ENCODE measurements around the gene KRT4.
A peak's percentile ranks its signal among the peaks of the same experiment; 100 is the strongest.

KRT4 gene

DNA sequence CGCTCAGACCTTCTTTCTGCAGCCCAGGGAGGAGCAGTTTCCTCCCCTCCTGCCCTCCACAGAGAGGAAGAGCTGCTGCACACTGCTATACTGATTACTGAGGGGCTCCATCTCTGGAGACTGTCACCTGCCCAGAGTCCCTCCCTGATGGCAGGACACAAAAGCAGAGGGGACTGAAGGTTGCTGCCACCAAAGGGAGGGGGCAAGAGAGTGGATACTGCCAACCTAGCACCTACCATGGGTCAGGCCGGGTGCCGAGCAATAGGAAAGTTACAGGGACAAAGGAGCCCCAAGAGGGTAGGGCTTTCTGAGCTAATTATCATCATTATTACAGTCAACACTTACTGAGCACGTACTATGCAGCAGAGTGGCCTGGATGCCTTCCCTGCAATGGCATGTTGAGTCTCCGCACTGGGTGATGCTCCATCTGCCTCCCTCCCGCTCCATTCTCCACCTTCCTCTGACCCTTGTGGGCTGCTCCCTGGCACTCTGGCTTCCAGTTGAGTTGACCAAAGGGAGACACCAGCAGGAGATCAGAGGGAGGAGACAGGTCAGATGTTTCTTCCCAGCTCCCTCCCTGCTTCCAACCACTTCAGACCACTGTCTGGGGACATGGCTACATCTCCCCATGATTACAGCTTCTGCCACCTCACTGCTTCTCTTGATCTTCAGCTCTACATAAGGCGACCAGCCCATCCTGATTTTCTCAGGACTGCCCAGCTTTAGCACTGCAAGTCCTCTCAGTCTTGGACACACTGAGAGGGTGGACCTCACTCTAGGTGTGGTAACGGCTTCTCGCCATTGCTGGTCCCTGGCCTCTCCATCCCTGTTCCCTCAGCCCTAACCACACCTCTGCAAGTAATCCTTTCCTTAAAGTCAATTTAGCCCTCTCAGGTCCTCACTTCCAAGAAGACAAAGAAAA is 22.8 kb upstream of the KRT4 start:
- no peak for DNase-seq

DNA sequence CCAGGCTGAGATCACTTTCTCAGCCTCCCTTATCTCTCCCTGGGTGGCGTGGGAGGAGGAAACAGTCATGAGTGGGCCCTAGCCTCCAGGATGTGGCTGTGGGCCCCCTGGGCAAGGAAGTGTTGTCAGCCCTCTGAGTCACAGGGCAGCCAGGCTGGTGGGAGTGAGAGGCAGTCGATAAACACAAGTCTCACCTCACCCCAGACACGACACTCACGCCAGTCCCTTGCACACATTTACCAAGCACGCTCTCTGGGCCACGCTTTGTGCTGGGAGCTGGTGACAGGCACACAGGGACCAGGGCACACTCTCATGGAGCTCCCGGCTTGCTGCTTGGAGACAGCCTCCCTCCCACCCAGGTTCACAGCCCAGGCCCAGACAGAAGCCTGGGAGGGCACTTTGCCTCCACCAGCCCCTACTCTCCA is 22.1 kb upstream of the KRT4 start:
- DNase-seq = peak; percentile 79

DNA sequence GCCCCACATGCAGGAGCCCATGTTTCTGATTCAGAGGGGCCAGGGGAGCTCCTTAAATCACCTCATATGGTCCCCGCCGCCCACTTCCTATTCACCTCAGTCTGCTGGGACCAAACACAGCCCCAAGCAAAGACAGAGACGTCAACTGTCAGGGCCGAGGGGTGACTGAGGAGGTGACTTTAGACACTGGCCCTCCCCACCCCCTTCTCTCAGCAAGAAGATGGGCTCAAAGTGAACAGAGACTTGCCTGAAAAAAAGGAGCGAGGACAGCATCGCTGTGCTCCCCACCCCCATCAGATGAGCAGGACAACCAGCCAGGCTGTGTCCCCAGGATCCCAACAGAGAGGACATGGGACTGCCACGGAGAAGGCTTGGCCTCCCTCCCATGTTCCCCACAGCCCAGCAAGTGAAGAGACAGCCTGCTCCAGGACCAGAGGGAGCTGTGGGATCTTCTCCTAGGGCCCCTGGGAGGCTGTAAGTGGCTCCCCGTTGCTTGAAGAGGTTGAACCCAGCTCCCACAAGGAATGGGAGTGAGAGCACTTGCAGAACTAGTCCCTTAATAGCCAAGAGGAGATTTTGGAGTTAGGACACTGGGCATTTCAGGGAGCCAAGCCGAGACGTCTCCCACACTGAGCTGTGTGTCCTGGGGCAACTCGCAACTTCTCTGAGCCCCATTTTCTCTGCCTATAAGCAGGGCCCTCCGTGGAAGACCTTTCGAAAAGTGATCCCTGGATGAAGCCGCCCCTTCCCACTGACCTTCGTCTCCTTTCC is 21.5 kb upstream of the KRT4 start:
- peak; percentile 18 for DNase-seq

DNA sequence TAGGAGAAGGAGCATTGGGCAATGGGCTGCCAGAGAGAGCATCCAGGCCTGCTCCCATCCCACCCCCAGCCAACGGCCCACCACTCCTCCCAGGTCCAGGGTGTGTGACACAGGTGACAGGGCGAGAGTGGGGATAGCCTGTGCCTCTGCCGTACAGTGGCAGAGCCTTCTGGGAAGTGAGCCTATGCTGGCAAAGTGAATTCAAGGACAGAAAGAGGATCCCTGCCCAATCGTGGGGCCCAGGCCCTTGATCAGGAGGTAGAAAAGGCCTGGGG is 20.7 kb upstream of the KRT4 start:
- no peak for DNase-seq

DNA sequence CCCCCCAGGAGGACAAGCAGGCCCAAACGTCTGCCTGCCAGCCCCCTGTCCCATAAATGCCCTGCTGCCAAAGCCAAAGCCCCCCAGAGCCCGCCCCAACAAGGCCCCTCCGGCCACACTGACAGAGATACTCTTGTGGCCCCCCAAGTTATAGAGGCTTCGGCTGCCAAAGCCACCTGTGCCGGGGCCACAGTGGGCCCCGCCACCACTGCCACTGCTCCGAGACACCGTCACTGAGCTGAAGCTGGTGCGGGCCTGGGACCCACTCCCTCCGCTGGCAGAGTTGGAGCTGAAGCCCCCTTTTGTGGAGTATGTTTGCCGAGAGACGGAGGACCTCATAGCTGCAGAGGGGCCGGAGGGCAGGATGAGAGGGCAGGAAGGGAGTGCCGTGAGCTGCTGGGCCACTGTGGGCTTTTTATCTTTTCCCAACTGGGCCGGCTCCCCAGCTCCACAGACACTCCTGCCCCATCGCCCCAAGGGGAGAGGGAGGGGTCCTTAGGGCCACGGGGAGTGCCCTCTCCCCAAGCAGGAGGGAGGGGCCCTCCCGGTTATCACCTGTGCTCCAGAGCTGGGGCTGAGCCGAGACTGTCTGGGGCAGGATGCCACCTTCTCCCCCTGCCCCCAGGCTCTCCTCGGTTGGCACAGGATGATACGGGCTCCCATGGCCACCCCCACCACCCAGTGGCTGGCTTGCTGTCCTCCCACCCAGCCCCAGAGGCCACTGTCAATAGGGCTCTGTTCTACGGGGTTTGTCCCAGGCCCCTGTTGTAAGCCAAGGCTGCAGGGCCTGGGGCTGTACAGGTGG is 20.2 kb upstream of the KRT4 start, which contains the start of gene KRT79:
KRT79 (minus strand) TSS at position 390 of the 805 bp plus-strand sequence; CDS start at position 339, 51 bp downstream.
- DNase-seq = no peak

DNA sequence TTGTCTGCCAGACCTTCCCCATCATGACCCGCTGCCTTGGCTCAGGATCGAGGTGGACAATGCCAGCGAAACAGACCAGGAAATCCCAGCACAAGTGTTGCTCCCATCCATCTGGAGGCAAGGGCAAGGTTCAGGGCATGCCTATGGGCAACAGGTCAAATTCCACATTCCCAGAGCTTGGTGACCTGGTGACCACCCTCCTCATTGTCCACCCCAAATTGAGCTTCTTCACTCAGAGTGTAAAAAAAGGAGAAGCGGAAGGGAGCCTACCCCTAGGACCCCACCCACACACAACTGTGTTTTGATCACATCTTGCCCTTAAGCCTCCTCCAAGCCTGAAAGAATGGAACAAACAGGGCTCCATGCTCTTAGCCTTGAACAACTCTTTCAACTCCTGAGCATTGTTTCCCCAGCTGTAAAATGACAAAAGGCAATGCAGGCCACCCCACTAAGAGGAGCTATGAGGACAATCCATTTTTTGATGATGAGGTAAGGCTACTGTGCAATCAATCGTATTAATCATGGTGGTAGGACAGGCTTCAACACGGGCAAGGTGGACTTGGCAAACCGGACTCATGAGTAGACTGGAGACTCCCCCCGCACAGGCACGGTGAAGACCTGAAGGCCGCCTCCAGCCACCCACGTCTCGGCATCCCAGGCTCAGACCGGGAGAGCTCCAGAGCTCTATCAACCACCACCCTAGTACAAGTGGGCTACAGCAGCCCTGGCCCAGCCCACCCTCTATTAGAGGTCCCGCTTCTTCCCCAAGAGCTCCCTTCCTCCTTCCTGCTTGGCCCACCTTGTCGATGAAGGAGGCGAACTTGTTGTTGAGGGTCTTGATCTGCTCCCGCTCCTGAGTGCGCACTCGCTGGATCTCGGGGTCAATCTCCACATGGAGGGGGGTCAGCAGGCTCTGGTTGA is 19.3 kb upstream of the KRT4 start:
- DNase-seq = no peak

DNA sequence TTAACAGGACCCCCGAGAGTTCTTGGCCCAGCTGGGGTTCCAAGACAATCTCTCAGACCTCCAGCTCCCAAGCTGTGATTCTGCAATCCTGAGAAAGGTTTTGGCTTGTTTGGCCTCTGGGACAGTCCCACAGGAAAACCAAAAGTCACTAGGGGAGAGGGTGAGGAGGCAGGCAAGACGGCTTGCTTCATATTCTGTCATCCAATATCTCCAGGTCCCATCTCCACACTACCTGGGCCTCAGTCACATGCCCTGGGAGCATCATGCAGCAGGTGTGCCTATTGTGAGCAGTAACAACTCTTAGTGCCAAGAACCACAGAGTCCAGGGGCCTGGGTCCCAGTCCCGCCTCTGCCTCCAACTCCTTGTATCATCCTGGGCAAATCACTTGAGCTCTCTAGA is 18.5 kb upstream of the KRT4 start:
- DNase-seq = no peak

DNA sequence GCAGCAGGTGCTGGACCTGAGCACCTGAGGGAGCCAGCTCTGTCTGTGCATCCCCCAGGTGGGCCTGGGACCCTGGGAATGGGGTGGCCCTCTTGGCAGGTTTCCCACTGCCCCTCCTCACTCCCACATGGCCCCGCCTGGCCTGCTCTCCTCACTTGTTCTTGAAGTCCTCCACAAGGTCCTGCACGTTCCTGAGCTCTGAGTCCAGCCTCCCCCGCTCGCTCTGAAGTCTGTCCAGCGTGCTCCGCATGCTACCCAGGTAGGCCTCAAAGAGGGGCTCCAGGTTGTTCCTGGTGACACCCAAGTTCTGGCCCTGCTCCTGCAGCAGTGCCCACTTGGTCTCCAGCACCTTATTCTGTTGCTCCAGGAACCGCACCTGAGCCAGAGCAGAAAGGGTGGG is 17.3 kb upstream of the KRT4 start:
- DNase-seq = no peak

DNA sequence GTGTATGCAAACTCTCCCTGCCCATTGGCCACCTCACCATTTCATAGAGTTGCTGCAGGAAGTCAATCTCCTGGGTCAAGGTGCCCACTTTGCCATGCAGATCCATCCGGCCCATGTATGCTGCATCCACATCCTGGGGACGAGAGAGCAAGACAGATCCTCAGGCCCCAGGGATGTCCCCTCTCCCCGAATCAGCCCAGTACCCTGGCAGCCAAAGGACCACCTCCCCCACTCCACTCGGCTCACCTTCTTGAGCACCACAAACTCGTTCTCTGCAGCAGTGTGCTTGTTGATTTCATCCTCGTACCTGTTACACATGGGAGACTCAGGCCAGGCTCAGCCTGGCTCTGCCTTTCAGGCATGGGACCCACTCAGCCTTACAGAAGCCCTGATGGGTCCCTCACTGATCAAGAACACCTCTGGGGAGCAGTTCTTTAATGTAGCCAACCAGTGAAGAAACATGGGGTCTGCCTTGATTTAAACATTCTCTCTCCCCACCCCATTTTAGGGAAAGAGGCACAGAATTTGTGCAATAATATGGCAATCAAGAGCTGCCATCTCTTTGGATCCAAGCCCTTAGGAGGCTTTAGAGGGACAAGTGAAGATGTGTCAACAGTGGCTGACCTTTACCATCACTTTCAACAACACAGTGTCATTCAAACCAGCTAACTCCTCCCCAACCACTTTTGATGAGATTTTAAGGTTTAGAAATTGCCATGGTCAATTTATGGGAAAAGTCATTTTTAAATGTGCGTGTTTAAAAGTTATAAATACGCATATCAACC is 16.3 kb upstream of the KRT4 start:
- no peak for DNase-seq

DNA sequence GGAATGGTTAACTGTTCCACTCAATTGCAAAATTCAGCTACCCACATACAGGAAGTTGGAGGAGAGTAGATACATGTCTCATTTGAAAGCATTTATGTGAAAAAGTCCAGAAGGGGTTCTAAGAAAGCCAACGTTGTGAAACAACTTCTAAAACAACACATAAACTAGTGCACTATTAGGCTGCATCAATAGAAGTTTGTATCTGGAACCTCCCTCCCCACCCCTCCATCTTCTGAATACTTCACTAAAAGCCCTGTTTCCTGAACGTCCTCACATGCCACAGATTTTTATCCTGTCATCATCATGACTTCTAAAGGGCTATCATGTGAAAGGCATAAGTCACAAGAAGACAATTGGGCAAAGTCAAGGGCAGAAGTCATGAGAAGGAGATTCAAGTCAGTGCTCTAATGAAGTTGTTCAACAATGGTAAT is 14.7 kb upstream of the KRT4 start:
- no peak for DNase-seq

DNA sequence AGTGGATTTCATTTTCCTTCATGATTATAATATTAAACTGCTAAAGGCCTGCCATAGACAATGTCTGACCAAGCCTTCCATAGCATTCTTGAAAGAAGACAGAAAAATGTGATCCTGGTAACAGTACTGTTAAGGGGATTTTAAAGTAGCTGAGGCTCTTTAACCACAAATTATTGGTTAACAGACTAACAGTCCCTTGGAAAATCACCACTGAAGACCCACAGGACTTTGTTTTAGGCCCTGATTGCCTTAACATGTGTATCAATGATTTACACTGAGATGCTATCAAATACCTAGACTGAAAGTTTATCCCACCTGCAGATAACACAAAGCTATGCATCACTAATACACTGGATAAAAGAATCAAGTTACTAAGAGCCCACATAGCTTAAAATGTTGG is 14.2 kb upstream of the KRT4 start:
- no peak for DNase-seq

DNA sequence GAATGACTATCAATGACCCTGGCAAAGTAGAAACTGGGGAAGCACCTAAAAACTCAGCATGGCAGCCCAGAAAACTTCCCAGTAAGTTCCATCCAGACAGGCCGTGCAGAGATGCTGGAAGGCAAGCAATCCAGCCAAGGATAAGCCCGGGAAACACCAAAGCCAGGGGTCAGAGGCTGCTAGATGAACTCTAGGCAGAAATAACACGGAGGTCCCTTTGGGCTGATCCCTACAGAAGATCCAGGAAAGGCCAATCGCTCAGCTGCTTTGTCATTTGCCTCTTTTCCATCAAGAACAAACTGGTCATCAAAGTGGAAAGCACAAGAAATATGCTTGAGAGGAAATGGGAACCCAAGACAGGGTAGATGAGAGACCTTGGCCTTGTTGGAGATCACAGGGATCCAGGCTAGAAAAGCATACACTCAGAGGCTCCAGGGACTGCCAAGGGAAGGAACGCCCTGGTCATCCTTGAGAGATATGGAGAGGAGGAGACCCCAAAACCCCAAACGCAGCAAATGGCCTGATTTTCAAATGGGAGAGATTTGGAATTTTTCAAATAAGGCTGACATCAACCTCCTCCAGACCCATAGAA is 13.7 kb upstream of the KRT4 start:
- DNase-seq = no peak

DNA sequence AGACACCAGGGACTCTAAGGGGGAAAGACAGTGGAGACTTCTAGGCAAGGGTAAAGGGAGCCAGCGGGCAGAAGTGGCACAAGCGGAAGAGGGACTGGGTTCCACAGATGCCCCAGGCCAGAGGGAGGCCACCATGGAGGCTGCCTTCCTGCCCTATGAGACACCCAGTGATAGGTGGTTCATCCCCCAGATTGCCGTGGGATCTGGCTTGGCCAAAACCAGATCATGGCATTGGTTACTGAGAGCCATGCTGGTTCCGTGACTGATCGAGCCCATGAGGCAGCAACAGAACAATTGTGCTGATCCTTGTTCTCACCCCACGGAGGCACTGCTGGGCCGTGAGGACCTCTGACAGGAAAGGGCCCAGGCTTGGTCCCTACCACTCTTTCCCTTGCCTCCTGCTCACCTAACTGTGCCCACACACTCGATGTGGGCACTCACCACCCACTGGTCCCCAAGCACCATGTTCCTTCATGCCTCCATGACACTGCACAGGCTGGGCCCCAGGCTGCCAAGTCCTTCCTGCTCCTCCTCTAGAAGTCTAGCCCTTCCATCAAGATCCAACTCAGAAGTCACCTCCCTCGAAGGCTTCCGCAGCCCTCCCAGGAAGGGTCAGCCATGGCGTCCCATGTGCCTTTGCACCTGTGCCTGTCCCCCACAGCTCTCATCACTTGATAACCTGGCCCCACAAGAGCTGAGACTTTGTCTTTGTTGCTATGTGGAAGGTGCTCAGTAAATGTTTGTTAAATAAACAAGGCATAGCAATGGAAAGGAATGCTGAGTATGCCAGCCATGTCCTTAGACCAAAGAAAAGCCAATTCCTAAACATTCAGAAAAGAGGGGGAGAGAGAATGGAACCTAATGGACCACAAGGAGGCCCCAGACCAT is 12.9 kb upstream of the KRT4 start:
- DNase-seq = no peak

DNA sequence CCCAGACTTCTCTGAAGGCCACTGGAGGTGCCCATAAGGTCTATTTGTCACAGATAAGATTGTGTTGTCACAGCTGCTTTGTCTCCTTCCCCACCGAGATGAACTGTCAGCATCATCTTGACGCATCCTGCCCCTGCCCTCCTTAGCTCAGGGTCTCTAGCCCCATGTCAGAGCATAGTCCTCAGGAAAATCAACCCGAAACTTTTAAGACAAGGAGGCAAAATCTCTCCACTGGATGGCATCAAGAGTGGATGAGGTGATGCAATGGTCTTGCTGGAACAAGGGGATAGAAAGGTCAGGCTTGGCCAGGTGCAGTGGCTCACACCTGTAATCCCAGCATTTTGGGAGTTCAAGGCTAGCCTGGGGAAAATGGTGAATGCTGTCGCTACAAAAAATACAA is 12.0 kb upstream of the KRT4 start:
- no peak for DNase-seq

DNA sequence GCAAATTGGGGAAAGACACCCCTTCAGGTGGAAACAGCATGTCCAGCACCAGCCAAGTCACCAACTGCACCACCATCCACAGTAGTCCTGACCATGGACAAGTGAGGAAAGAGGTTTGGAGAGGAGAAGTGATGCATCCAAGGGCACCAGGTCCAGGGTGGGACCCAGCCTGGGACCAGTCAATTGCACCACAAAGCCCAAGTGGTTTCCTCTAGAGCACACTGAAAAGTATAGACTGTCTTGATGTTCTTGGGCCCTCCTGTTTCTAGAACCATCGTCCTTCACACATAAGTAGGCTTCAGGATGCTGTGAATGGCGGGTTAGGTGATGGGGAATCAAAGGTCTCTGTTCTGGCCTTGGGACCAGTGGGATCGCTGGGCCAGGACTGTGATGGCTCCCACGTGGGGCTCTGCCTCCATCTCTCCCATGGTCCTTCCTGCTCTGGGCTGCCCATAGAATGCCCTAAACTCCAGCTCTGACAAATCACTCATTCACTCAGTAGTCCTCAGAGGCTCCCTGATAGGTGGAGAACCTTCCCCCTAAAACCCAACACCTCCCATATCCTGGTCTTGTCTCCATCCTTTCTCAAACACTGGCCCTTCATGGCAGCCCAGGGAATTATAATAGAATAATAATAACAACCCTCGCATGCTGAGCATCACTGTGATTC is 11.0 kb upstream of the KRT4 start:
- DNase-seq = no peak

DNA sequence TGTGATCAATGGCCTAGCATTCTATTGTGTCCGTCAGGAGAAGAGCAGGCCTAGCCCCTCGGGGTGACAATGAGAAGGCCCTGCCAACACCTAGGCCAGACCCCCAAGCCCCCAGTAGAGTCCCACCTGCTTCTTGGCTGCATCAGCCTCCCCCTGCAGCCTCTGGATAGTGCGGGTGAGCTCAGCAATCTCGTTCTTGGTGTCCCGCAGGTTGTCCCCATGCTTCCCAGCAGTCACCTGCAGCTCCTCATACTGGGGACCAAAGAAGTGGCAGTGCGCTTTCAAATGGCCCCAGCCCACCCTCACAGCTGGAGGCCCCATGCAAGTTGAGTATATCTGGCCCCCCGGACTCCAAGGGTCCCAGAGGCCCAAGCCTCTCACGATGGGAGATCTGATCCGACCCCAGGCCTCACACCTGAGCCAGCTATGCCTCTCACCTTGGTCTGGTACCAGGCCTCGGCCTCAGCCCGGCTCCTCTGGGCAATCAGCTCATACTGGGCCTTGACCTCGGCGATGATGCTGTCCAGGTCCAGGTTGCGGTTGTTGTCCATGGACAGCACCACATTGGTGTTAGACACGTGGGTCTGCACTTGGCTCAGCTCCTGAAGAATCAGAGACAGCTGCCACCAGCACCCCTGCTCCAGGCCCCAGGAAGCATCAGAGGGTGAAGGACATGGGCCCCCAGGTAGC is 10.0 kb upstream of the KRT4 start:
- DNase-seq = no peak

DNA sequence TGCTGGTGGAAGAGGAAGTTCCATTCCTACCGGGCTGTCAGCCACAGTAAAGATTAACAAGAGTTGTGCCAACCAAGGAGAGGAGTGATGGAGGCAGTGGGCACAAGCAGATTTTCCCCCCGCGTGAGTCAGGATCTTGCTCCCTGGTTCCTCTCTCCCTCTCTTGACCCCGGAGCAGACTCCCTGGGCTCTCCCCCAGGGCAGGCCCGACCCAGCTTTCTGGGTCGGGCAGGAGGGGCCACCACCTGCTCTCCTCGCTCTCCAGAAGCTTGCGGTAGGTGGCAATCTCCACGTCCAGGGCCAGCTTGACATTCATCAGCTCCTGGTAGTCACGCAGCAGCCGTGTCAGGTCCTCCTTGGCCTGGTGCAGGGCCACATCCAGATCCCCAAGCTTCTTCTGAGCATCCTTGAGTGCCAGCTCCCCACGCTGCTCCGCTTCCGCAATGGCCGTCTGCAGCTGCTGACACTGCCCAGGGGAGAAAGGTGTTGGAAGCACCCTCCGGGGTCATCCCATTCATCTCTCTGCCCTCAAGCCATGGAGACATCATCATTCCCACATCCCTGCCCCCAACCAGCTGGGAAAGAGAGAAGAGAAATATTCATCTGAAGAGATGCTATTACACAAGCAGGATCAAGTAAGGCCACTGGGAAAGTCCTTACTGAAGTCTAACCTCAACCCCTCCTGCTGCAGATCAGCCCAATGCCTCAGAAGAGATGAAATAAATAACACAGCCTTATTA is 9.0 kb upstream of the KRT4 start:
- DNase-seq = no peak

Measured in activated CD4-positive, alpha-beta T cell treated with anti-CD3 and anti-CD28 coated beads for 48 hours (primary cell).